Cardiac fibroblast (primary cell): Measurements from ENCODE around the gene SPC24.

Experiments used
- DNase-seq, 2 donors: peaks; one replicate each; pipeline versions ENCODE4 v3.0.0 to v3.0.0-alpha.2; 2010; ENCODE audit warnings: low read depth in 2 of 2
- H3K4me3 ChIP-seq, 2 donors: replicated peaks in 1 of 2; 1 replicate in 1 of 2; 2 replicates in 1 of 2; pipeline ENCODE4 v1.5.1; 2011; ENCODE audit warnings: low read depth in 2 of 2, low read length in 2 of 2, mild to moderate bottlenecking in 2 of 2, moderate library complexity in 1 of 2
- TF ChIP-seq, protein P1 (sequence below): IDR thresholded peaks from one replicate; pipeline ENCODE4 v1.5.1; 2011; ENCODE audit warnings: low read depth, mild to moderate bottlenecking, low read length, inconsistent platforms

Gene SPC24, protein sequence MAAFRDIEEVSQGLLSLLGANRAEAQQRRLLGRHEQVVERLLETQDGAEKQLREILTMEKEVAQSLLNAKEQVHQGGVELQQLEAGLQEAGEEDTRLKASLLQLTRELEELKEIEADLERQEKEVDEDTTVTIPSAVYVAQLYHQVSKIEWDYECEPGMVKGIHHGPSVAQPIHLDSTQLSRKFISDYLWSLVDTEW

DNA sequence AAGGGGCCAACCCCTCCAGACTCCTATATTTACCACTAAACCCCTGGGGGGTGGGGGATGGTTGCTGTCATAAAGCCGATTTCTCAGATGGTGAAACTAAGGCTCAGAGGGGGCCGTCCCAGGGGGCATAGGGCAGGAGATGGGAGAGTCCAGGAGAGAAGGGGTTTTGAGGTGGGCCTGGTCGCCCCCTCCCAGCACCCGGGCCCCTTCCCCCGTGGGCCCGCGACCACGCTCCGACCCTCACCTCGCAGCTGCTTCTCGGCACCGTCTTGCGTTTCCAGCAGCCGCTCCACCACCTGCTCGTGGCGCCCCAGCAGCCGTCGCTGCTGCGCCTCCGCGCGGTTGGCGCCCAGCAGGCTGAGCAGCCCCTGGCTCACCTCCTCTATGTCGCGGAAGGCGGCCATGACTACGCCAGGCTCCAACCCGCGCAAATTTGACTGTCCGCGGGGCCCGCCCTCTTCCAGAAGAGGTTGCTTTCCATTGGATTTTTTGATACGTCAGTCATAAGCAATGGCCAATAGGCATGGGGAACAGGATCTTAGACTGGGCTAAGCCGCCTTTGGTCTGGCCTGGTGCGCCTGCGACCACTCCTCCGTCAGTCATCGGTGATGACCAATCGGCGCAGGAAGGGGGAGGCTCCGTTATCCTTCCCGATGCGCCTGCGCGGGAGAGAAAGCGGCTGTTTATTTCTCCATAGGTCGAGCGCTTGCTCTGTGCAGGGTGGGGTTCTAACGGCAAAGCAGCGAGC lies at the start of gene SPC24:
Gene SPC24, minus strand, starts transcription at position 410 of the 748 bp plus-strand sequence. Its CDS starts 6 bp downstream, at position 404.
- DNase-seq: peak; percentile 99
- peak within 1 kb of the TSS; percentile 70 to 97 for H3K4me3 ChIP-seq
- TF ChIP-seq, protein P1, sequence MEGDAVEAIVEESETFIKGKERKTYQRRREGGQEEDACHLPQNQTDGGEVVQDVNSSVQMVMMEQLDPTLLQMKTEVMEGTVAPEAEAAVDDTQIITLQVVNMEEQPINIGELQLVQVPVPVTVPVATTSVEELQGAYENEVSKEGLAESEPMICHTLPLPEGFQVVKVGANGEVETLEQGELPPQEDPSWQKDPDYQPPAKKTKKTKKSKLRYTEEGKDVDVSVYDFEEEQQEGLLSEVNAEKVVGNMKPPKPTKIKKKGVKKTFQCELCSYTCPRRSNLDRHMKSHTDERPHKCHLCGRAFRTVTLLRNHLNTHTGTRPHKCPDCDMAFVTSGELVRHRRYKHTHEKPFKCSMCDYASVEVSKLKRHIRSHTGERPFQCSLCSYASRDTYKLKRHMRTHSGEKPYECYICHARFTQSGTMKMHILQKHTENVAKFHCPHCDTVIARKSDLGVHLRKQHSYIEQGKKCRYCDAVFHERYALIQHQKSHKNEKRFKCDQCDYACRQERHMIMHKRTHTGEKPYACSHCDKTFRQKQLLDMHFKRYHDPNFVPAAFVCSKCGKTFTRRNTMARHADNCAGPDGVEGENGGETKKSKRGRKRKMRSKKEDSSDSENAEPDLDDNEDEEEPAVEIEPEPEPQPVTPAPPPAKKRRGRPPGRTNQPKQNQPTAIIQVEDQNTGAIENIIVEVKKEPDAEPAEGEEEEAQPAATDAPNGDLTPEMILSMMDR: no peak

DNA sequence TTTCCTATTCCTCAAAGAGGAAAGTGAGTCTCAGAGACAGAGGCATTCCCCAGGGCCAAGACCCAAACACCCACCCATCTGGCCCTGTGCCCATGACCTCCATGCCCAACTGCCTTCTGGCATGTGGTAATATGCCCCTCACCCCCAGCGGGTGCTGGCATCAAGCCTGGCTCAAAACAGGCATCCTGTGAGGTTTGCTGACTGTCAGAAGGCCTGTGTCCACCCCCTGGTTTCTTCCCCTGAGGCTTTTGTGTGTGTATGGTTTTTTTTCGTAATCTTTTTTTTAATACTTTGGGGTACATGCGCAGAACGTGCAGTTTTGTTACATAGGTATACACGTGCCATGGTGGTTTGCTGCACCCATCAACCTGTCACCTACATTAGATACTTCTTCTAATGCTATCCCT lies 49.4 kb upstream of the SPC24 start:
- TF ChIP-seq, protein P1: no peak
- no peak overlapping the region for H3K4me3 ChIP-seq
- DNase-seq: peak in 1 of 2 donors; percentile 53

DNA sequence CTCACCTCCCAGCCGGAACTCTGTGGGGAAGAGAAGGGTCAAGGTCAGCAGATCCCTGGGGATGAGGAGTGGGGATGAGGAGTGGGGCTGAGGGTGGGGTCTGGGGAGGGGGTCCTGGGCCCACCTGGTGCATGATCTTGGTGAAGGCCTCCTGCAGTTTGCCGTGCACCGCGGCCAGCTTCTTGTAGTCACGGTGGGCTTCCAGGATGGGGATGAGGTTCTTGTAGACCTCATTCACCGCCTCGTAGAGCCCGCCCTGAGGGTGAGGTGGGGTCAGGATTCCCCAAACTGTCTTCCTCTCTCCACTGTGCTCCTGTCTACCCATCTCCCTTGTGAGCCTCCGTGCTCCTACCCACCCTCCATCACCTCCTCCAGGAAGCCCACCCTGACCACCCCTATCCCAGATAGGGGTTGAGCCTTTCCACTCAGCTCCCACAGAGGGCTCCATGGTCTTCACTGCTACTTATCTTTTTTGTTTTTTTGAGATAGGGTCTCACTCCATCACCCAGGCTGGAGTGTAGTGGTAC lies 48.6 kb upstream of the SPC24 start:
- TF ChIP-seq, protein P1: no peak
- H3K4me3 ChIP-seq: no peak overlapping the region
- DNase-seq: no peak

DNA sequence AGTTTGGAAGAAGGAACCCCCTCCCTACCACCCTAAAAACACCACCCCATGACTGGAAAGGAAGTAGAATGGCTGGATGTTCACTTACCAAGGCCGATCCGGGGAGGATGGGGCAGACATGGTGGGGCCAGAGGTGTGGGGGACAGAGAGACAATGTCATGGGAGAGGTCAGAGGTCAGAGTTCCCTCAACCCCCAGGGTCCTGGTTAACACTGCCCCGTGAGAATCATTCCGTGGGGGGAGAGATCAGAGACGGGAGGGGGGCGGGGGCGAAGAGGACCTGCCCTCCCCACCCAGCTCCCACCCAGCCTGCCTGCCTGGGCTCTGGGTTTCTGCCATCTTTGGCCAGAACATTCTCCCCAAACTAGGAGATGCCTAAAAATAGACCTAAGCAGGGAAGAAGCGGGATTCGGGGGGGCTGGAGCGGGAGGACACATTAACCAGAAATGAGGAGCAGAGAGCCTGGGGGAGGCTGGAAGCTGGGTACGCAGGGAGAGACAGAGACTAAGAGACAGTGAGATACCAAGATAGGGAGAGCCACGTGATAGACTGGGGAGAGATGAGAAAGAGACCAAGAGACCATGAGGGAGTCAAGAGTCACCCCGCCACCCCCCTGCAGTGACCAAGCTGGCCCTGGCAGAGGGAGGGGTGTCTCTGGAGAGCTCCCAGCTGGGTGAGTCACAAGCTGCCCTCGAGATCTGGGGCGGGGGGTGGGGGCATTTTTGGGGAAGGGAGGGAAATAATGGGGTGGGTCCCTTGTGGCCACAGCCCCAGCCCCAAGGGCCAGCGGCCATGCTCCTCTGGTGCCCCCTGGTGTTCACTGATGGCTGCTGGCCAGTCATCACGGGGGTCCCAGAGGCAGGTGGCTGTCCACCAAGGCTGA lies 47.9 kb upstream of the SPC24 start:
- no peak overlapping the region for H3K4me3 ChIP-seq
- peak; percentile 84 to 95 for DNase-seq
- TF ChIP-seq, protein P1: peak; percentile 88

DNA sequence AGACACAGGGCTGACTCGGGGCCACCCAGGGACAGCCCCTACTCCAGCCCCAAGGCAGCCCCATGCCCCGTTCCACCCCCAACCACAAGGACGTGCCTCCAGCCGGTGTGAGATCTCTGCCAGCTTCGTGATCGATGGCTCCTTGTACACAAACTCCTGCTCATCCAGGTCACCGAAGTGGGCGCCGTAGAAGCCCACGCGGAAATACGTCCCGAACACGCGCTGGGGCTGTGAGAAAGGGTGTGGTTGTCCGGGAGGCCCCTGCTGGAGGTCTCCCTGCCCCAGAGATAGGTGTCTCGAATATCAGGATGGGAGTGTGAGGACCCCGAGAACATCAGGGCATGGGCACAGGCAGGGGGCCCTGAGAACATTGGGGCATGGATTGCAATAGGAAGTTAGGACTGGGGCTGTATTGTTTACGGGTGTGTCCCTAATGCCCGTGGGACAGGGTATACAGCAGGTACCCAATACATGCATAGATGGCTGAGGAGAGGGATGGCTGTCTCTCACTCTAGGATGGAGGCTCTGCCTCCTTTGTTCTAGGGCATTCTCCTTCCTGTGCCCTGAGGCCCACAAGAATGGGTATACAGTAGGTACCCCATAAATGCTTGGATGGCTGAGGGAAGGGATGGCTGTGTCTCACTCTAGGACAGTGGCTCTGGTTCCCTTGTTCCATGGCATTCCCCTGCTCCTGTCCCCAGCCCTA lies 47.1 kb upstream of the SPC24 start:
- TF ChIP-seq, protein P1: no peak
- DNase-seq: no peak
- no peak overlapping the region for H3K4me3 ChIP-seq

DNA sequence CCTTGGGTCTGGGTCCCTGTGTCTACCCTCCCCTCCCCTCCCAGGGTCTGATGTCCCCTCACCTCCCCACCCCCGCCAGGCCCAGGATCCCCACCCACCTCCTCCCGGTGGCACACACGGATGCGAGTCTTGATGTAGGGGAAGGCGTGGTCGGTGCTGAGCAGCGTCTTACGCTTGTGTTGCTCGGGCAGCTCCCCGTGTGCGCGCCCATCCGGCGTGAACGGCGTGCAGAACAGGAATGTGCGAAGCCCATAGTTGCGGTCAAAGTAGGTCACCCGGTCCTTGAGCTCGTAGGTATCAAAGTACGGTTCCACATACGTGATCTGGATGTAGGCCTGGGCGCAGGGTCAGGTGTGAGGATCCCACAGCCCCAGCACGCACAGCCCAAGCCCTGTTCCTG lies 46.2 kb upstream of the SPC24 start:
- no peak overlapping the region for H3K4me3 ChIP-seq
- TF ChIP-seq, protein P1: no peak
- no peak for DNase-seq
